ENCODE data around the gene EMCN. TPM values are rescaled to one million over a fixed set of nuclear protein-coding genes. Genes with fewer than 3 reads are reported as not detected.
"Not testable (repeated sequence)": the region's sequence is repeated elsewhere in the genome, so short reads cannot be mapped to it uniquely, and the experiment has no call there.

EMCN gene
- total RNA-seq, 3 donors from 2014 or later (not counting 1 experiment from before 2014, with no cell fraction given): not detected

DNA sequence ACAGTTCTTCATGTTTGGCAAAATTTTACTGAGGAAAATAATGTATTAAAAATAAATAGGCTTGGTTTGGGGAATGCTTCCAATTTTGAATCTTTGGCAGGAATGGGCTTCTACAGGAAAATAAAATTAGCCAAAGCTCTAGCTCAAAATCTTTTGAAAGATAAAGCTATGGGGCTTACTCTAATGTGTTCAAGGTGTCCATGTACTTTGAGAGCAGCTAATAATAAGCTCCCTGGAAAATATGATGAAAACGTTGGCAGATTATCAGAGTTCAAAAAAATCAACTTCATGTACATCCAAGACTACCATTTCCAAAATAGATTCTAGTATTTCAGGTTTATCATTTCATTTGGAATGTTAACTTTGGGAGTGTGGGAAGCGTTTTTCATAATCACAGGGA is 158.4 kb downstream of the EMCN start:
- H3K9me3 ChIP-seq (ENCODE audit: control insufficient read depth, insufficient read depth, low read length): no peaks in the 10 kb centered on the region
- no peaks in the 10 kb centered on the region for H3K36me3 ChIP-seq (ENCODE audit: control insufficient read depth, insufficient read depth, low read length)
- no peak for DNase-seq
- Mint-ChIP-seq H3K9me3 (peaks cover 3% of the 10 kb centered on the region in 2 donors), H3K4me1 (no peaks in the 10 kb centered on the region), H3K36me3 (no peaks in the 10 kb centered on the region), H3K27me3 (ENCODE audit: low read depth in 2 of 2) (peaks cover 4 to 7% of the 10 kb centered on the region in 2 donors), H3K4me3 (no peak overlapping the region), H3K27ac (no peak overlapping the region)
- no CpG with 5 or more reads among the region's 2 CpGs for WGBS (ENCODE audit: insufficient coverage)
- H3K27me3 ChIP-seq (ENCODE audit: control insufficient read depth, insufficient read depth, low read length): no peaks in the 10 kb centered on the region
- no peaks in the 10 kb centered on the region for H3K4me1 ChIP-seq (ENCODE audit: control insufficient read depth, insufficient read depth, low read length)
- H3K4me3 ChIP-seq (ENCODE audit: low read length): no peak overlapping the region
- H3K27ac ChIP-seq (ENCODE audit: low read length): no peak overlapping the region
- TF ChIP-seq, protein P1, sequence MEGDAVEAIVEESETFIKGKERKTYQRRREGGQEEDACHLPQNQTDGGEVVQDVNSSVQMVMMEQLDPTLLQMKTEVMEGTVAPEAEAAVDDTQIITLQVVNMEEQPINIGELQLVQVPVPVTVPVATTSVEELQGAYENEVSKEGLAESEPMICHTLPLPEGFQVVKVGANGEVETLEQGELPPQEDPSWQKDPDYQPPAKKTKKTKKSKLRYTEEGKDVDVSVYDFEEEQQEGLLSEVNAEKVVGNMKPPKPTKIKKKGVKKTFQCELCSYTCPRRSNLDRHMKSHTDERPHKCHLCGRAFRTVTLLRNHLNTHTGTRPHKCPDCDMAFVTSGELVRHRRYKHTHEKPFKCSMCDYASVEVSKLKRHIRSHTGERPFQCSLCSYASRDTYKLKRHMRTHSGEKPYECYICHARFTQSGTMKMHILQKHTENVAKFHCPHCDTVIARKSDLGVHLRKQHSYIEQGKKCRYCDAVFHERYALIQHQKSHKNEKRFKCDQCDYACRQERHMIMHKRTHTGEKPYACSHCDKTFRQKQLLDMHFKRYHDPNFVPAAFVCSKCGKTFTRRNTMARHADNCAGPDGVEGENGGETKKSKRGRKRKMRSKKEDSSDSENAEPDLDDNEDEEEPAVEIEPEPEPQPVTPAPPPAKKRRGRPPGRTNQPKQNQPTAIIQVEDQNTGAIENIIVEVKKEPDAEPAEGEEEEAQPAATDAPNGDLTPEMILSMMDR (IDR thresholded peaks at IDR 0.05): no peak
- ATAC-seq: no peak
- intact Hi-C loops (cut with micrococcal nuclease): no loop called here

DNA sequence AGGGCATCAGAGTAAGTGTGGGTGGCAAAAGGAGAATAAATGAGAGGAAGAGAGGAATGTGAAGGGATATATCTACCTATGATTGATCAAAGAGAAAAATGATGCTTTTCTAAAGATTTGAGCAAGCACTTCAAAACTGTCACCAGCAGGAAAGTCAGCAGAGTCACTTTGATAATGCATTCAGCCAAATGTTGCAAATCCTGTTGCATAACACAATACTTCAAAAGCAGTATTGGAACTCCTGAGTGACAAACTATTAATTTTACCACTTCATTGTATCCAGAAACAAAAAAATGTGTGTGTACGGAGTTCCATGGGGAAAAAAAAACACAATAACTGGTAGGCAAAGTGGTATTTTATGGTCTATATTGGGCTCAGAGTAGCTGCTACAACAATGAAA is 160.3 kb downstream of the EMCN start:
- H3K4me1 Mint-ChIP-seq: no peaks in the 10 kb centered on the region
- peaks cover 2% of the 10 kb centered on the region for H3K36me3 Mint-ChIP-seq
- H3K27ac Mint-ChIP-seq: no peak overlapping the region

DNA sequence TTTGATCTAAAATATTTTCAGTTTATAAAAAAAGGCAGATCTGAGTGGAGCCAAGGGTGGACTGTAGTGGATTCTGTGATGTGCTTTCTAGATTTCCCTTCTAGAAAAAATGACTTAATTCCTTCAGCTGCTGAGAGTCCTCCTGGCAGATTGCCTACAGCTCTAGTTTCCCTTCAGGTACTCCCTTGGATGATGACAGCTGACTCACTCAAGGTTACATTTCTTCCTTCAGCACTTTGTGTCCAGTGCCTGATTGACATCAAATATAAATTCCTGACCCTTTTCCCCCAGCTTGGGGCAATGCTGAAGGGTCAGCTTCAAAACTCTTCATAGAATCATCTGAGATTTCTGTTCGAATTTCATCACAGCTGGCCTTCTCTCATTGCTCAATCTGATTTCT is 161.7 kb downstream of the EMCN start:
- H3K27me3 Mint-ChIP-seq (ENCODE audit: low read depth in 2 of 2): peaks cover 4 to 7% of the 10 kb centered on the region in 2 donors
- intact Hi-C loops (cut with micrococcal nuclease): no loop called here
- H3K9me3 ChIP-seq (ENCODE audit: control insufficient read depth, insufficient read depth, low read length): no peaks in the 10 kb centered on the region
- H3K4me1 ChIP-seq (ENCODE audit: control insufficient read depth, insufficient read depth, low read length): no peaks in the 10 kb centered on the region
- ATAC-seq: no peak
- WGBS (ENCODE audit: insufficient coverage): 59% methylated on average over 1 of the region's 1 CpG
- no peaks in the 10 kb centered on the region for H3K36me3 ChIP-seq (ENCODE audit: control insufficient read depth, insufficient read depth, low read length)
- no peak overlapping the region for H3K27ac Mint-ChIP-seq
- H3K36me3 Mint-ChIP-seq: peaks cover 8% of the 10 kb centered on the region
- H3K4me3 ChIP-seq (ENCODE audit: low read length): no peak overlapping the region
- TF ChIP-seq, protein P1 (IDR thresholded peaks at IDR 0.05): no peak
- H3K4me1 Mint-ChIP-seq: no peaks in the 10 kb centered on the region
- no peak overlapping the region for H3K27ac ChIP-seq (ENCODE audit: low read length)
- H3K4me3 Mint-ChIP-seq: no peak overlapping the region
- H3K9me3 Mint-ChIP-seq: peaks cover 3 to 6% of the 10 kb centered on the region in 2 donors
- DNase-seq: no peak
- no peaks in the 10 kb centered on the region for H3K27me3 ChIP-seq (ENCODE audit: control insufficient read depth, insufficient read depth, low read length)

More for the DNA sequence above, 160.3 kb downstream of the EMCN start:
- TF ChIP-seq, protein P1 (IDR thresholded peaks at IDR 0.05): no peak
- intact Hi-C loops (cut with micrococcal nuclease): no loop called here
- Mint-ChIP-seq H3K9me3 (peaks cover 3% of the 10 kb centered on the region in 2 donors), H3K4me3 (no peak overlapping the region), H3K27me3 (ENCODE audit: low read depth in 2 of 2) (peaks cover 4 to 7% of the 10 kb centered on the region in 2 donors)
- Histone ChIP-seq H3K27me3 (ENCODE audit: control insufficient read depth, insufficient read depth, low read length) (no peaks in the 10 kb centered on the region), H3K27ac (ENCODE audit: low read length) (no peak overlapping the region), H3K4me3 (ENCODE audit: low read length) (no peak overlapping the region), H3K36me3 (ENCODE audit: control insufficient read depth, insufficient read depth, low read length) (no peaks in the 10 kb centered on the region), H3K4me1 (ENCODE audit: control insufficient read depth, insufficient read depth, low read length) (no peaks in the 10 kb centered on the region), H3K9me3 (ENCODE audit: control insufficient read depth, insufficient read depth, low read length) (no peaks in the 10 kb centered on the region)
- ATAC-seq (no peak), DNase-seq (no peak)
- 80% methylated on average over 1 of the region's 1 CpG for WGBS (ENCODE audit: insufficient coverage)

DNA sequence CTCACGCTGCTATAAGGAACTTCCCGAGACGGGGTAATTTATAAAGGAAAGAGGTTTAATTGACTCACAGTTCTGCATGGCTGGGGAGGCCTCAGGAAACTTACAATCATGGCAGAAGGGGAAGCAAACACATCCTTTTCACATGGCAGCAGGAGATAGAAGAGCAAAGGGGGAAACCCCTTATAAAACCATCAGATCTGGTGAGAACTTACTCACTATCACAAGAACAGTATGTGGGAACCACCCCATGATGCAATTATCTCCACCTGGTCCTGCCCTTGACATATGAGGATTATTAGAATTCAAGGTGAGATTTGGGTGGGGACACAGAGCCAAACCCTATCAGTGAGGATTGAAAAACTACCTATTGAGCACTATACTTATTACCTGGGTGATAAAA is 165.5 kb downstream of the EMCN start:
- 90% methylated on average over 3 of the region's 3 CpGs for WGBS (ENCODE audit: insufficient coverage)
- H3K9me3 ChIP-seq (ENCODE audit: control insufficient read depth, insufficient read depth, low read length); H3K9me3 Mint-ChIP-seq; H3K4me1 Mint-ChIP-seq; H3K27ac Mint-ChIP-seq; H3K36me3 Mint-ChIP-seq; H3K27me3 Mint-ChIP-seq (ENCODE audit: low read depth in 2 of 2); H3K4me1 ChIP-seq (ENCODE audit: control insufficient read depth, insufficient read depth, low read length); intact Hi-C loops (cut with micrococcal nuclease); H3K4me3 ChIP-seq (ENCODE audit: low read length); H3K27ac ChIP-seq (ENCODE audit: low read length); H3K27me3 ChIP-seq (ENCODE audit: control insufficient read depth, insufficient read depth, low read length); H3K4me3 Mint-ChIP-seq; DNase-seq; H3K36me3 ChIP-seq (ENCODE audit: control insufficient read depth, insufficient read depth, low read length); ATAC-seq: not testable (repeated sequence)
